Neuron (in vitro differentiated cells): ENCODE data around the gene RBM5.

Source experiments
- H2AFZ ChIP-seq: one replicate; pipeline ENCODE4 v1.6.1; 2013; ENCODE audit warnings: low read depth, mild to moderate bottlenecking, inconsistent platforms, low read length, moderate library complexity
- H3K27me3 ChIP-seq: one replicate; pipeline ENCODE4 v1.6.1; 2013; ENCODE audit warnings: low read length; ENCODE audit not compliant: insufficient read depth
- H3K36me3 ChIP-seq: one replicate; pipeline ENCODE4 v1.6.1; 2013; ENCODE audit warnings: low read length; ENCODE audit not compliant: insufficient read depth
- H3K4me1 ChIP-seq: one replicate; pipeline ENCODE4 v1.6.1; 2013; ENCODE audit warnings: low read length; ENCODE audit not compliant: insufficient read depth
- H3K4me3 ChIP-seq: 2 replicates; pipeline ENCODE4 v1.5.1; 2013; ENCODE audit warnings: mild to moderate bottlenecking, low read length, moderate library complexity
- H3K9me3 ChIP-seq: one replicate; pipeline ENCODE4 v1.6.1; 2013; ENCODE audit warnings: low read length

RBM5 gene

GRCh38 chr3:50137531-50137930, 48.8 kb downstream of the RBM5 start:
- peaks cover 16% of the 10 kb centered on the region for H3K4me1 ChIP-seq
- H3K9me3 ChIP-seq, result no peaks in the 10 kb centered on the region
- no peak overlapping the region for H2AFZ ChIP-seq

GRCh38 chr3:50138266-50139200, 49.8 kb downstream of the RBM5 start:
- Histone ChIP-seq H3K4me1 (peaks cover 16% of the 10 kb centered on the region), H3K4me3 (no peak overlapping the region), H2AFZ (no peak overlapping the region), H3K9me3 (no peaks in the 10 kb centered on the region), H3K36me3 (no peaks in the 10 kb centered on the region), H3K27me3 (peaks cover 5% of the 10 kb centered on the region)

More at GRCh38 chr3:50137531-50137930, 48.8 kb downstream of the RBM5 start:
- no peak overlapping the region for H3K4me3 ChIP-seq
- H3K27me3 ChIP-seq, result peaks cover 5% of the 10 kb centered on the region
- H3K36me3 ChIP-seq, result no peaks in the 10 kb centered on the region

GRCh38 chr3:50139308-50139707, 50.6 kb downstream of the RBM5 start:
- Histone ChIP-seq H3K4me3 (no peak overlapping the region), H3K27me3 (no peaks in the 10 kb centered on the region), H3K36me3 (no peaks in the 10 kb centered on the region), H3K4me1 (peaks cover 16% of the 10 kb centered on the region), H3K9me3 (no peaks in the 10 kb centered on the region), H2AFZ (no peak overlapping the region)

GRCh38 chr3:50139718-50140423, 51.2 kb downstream of the RBM5 start:
- no peak overlapping the region for H3K4me3 ChIP-seq

GRCh38 chr3:50140990-50141389, 52.3 kb downstream of the RBM5 start:
- Histone ChIP-seq H2AFZ (no peak overlapping the region), H3K9me3 (no peaks in the 10 kb centered on the region), H3K27me3 (no peaks in the 10 kb centered on the region), H3K4me3 (no peak overlapping the region), H3K4me1 (peaks cover 16% of the 10 kb centered on the region), H3K36me3 (no peaks in the 10 kb centered on the region)

More at GRCh38 chr3:50139718-50140423, 51.2 kb downstream of the RBM5 start:
- H3K4me1 ChIP-seq, result peaks cover 16% of the 10 kb centered on the region
- H2AFZ ChIP-seq, result no peak overlapping the region
- no peaks in the 10 kb centered on the region for H3K36me3 ChIP-seq
- H3K27me3 ChIP-seq, result no peaks in the 10 kb centered on the region
- no peaks in the 10 kb centered on the region for H3K9me3 ChIP-seq

- Histone ChIP-seq H3K4me1 (no peaks in the 10 kb centered on the region), H3K27me3 (peaks cover 18% of the 10 kb centered on the region), H3K9me3 (no peaks in the 10 kb centered on the region), H2AFZ (no peak overlapping the region), H3K36me3 (no peaks in the 10 kb centered on the region), H3K4me3 (no peak overlapping the region)
Observed at GRCh38 chr3:50146316-50146901, 57.7 kb downstream of the RBM5 start.

- Histone ChIP-seq H3K27me3 (peaks cover 23% of the 10 kb centered on the region), H3K4me1 (no peaks in the 10 kb centered on the region), H3K4me3 (no peak overlapping the region), H3K36me3 (no peaks in the 10 kb centered on the region), H2AFZ (no peak overlapping the region), H3K9me3 (no peaks in the 10 kb centered on the region)
Observed at GRCh38 chr3:50147016-50147415, 58.3 kb downstream of the RBM5 start.

GRCh38 chr3:50147447-50147846, 58.7 kb downstream of the RBM5 start:
- H3K4me3 ChIP-seq, result no peak overlapping the region
- no peak overlapping the region for H2AFZ ChIP-seq
- H3K4me1 ChIP-seq, result no peaks in the 10 kb centered on the region
- H3K36me3 ChIP-seq, result no peaks in the 10 kb centered on the region
- peaks cover 27% of the 10 kb centered on the region for H3K27me3 ChIP-seq
- no peaks in the 10 kb centered on the region for H3K9me3 ChIP-seq

GRCh38 chr3:50147861-50148260, 59.1 kb downstream of the RBM5 start:
- no peaks in the 10 kb centered on the region for H3K36me3 ChIP-seq
- no peaks in the 10 kb centered on the region for H3K9me3 ChIP-seq
- peaks cover 28% of the 10 kb centered on the region for H3K27me3 ChIP-seq
- no peak overlapping the region for H3K4me3 ChIP-seq
- no peak overlapping the region for H2AFZ ChIP-seq
- no peaks in the 10 kb centered on the region for H3K4me1 ChIP-seq

GRCh38 chr3:50150404-50150750, 61.7 kb downstream of the RBM5 start:
- H3K4me3 ChIP-seq, result no peak overlapping the region
- no peaks in the 10 kb centered on the region for H3K36me3 ChIP-seq
- no peaks in the 10 kb centered on the region for H3K9me3 ChIP-seq
- no peaks in the 10 kb centered on the region for H3K4me1 ChIP-seq
- peaks cover 47% of the 10 kb centered on the region for H3K27me3 ChIP-seq
- H2AFZ ChIP-seq, result no peak overlapping the region

GRCh38 chr3:50150863-50151686, 62.4 kb downstream of the RBM5 start:
- no peak overlapping the region for H2AFZ ChIP-seq
- H3K36me3 ChIP-seq, result no peaks in the 10 kb centered on the region
- H3K9me3 ChIP-seq, result no peaks in the 10 kb centered on the region
- peaks cover 5% of the 10 kb centered on the region for H3K4me1 ChIP-seq
- H3K27me3 ChIP-seq, result peaks cover 54% of the 10 kb centered on the region
- no peak overlapping the region for H3K4me3 ChIP-seq

- no peak overlapping the region for H2AFZ ChIP-seq
- peaks cover 61% of the 10 kb centered on the region for H3K27me3 ChIP-seq
- H3K4me3 ChIP-seq, result no peak overlapping the region
- H3K9me3 ChIP-seq, result no peaks in the 10 kb centered on the region
- H3K4me1 ChIP-seq, result peaks cover 5% of the 10 kb centered on the region
- H3K36me3 ChIP-seq, result no peaks in the 10 kb centered on the region
Observed at GRCh38 chr3:50151728-50152127, 63.0 kb downstream of the RBM5 start.
